ENCODE results near the gene OLIG2. TPM values are rescaled to one million over a fixed set of nuclear protein-coding genes. Genes with fewer than 3 reads are reported as not detected.
A peak's percentile ranks its signal among the peaks of the same experiment; 100 is the strongest.

Gene OLIG2
- total RNA-seq, 2 experiments from 2014 or later = not detected

GRCh38 chr21:33010931-33011330 is 14.8 kb upstream of the OLIG2 start:
- ATAC-seq (ENCODE audit: poor library complexity) (no peak), DNase-seq (no peak)
- Mint-ChIP-seq H3K9me3 (no peaks in the 10 kb centered on the region), H3K27ac (no peak overlapping the region), H3K4me3 (no peak overlapping the region), H3K4me1 (ENCODE audit: low read depth) (no peaks in the 10 kb centered on the region), H3K36me3 (ENCODE audit: low read depth) (no peaks in the 10 kb centered on the region), H3K27me3 (peaks cover 58% of the 10 kb centered on the region)
- intact Hi-C loops (cut with DNase I, micrococcal nuclease) = no loop called here
- CTCF ChIA-PET = no interaction called here
- Histone ChIP-seq H3K9me3 (ENCODE audit: control insufficient read depth in 1 of 2, insufficient read depth in 1 of 2, low read length in 2 of 2) (peaks cover 0 to 5% of the 10 kb centered on the region in 2 experiments), H3K4me3 (ENCODE audit: low read length) (no peak overlapping the region), H3K27ac (ENCODE audit: low read depth in 1 of 2, low read length in 2 of 2) (no peak overlapping the region), H3K27me3 (ENCODE audit: control insufficient read depth in 1 of 2, insufficient read depth in 2 of 2, low read length in 2 of 2) (peaks cover 0 to 12% of the 10 kb centered on the region in 2 experiments), H3K4me1 (ENCODE audit: insufficient read depth, low read length) (peaks cover 5% of the 10 kb centered on the region), H3K36me3 (ENCODE audit: insufficient read depth, low read length) (no peaks in the 10 kb centered on the region)
- TF ChIP-seq CTCF (IDR thresholded peaks at IDR 0.05) = no peak
- POLR2A ChIA-PET = no interaction called here

GRCh38 chr21:33011462-33011861 is 14.3 kb upstream of the OLIG2 start:
- no peak for TF ChIP-seq CTCF (IDR thresholded peaks at IDR 0.05)
- peaks cover 4 to 16% of the 10 kb centered on the region in 2 experiments for H3K27me3 ChIP-seq (ENCODE audit: control insufficient read depth in 1 of 2, insufficient read depth in 2 of 2, low read length in 2 of 2)
- DNase-seq (peak in 2 of 14 experiments; percentile 61 to 76), ATAC-seq (ENCODE audit: poor library complexity) (no peak)
- H3K4me1 Mint-ChIP-seq (ENCODE audit: low read depth) = no peaks in the 10 kb centered on the region
- no peak overlapping the region for H3K4me3 Mint-ChIP-seq
- ChIA-PET POLR2A (no interaction called here), CTCF (no interaction called here)
- H3K4me3 ChIP-seq (ENCODE audit: low read length) = no peak overlapping the region
- H3K27ac ChIP-seq (ENCODE audit: low read depth in 1 of 2, low read length in 2 of 2) = no peak overlapping the region
- intact Hi-C loops (cut with DNase I, micrococcal nuclease) = no loop called here
- no peaks in the 10 kb centered on the region for H3K36me3 Mint-ChIP-seq (ENCODE audit: low read depth)
- no peaks in the 10 kb centered on the region for H3K36me3 ChIP-seq (ENCODE audit: insufficient read depth, low read length)
- H3K4me1 ChIP-seq (ENCODE audit: insufficient read depth, low read length) = peaks cover 5% of the 10 kb centered on the region
- H3K27ac Mint-ChIP-seq = no peak overlapping the region
- peaks cover 63% of the 10 kb centered on the region for H3K27me3 Mint-ChIP-seq
- peaks cover 0 to 5% of the 10 kb centered on the region in 2 experiments for H3K9me3 ChIP-seq (ENCODE audit: control insufficient read depth in 1 of 2, insufficient read depth in 1 of 2, low read length in 2 of 2)
- H3K9me3 Mint-ChIP-seq = no peaks in the 10 kb centered on the region

- H3K4me3 ChIP-seq (ENCODE audit: low read length) = no peak overlapping the region
- no peak for DNase-seq
- no peak overlapping the region for H3K27ac ChIP-seq (ENCODE audit: low read depth in 1 of 2, low read length in 2 of 2)
- no peaks in the 10 kb centered on the region for H3K36me3 Mint-ChIP-seq (ENCODE audit: low read depth)
- no peak overlapping the region for H3K27ac Mint-ChIP-seq
- H3K4me1 Mint-ChIP-seq (ENCODE audit: low read depth) = no peaks in the 10 kb centered on the region
- no peak for ATAC-seq (ENCODE audit: poor library complexity)
- no peaks in the 10 kb centered on the region for H3K36me3 ChIP-seq (ENCODE audit: insufficient read depth, low read length)
- TF ChIP-seq CTCF (IDR thresholded peaks at IDR 0.05) = no peak
- H3K27me3 Mint-ChIP-seq = peaks cover 79% of the 10 kb centered on the region
- no peaks in the 10 kb centered on the region for H3K9me3 Mint-ChIP-seq
- no peaks in the 10 kb centered on the region for H3K4me1 ChIP-seq (ENCODE audit: insufficient read depth, low read length)
- intact Hi-C loops (cut with DNase I, micrococcal nuclease) = no loop called here
- peaks cover 23 to 25% of the 10 kb centered on the region in 2 experiments for H3K27me3 ChIP-seq (ENCODE audit: control insufficient read depth in 1 of 2, insufficient read depth in 2 of 2, low read length in 2 of 2)
- H3K4me3 Mint-ChIP-seq = no peak overlapping the region
- CTCF ChIA-PET = no interaction called here
- peaks cover 0 to 5% of the 10 kb centered on the region in 2 experiments for H3K9me3 ChIP-seq (ENCODE audit: control insufficient read depth in 1 of 2, insufficient read depth in 1 of 2, low read length in 2 of 2)
- POLR2A ChIA-PET = no interaction called here
These were observed 12.1 kb upstream of the OLIG2 start for GRCh38 chr21:33013626-33014025.

Measured in CD4-positive, alpha-beta T cell (primary cell).